ENCODE measurements around the gene PALD1. TPM values are rescaled to one million over a fixed set of nuclear protein-coding genes. Genes with fewer than 3 reads are reported as not detected.

PALD1 gene
- total and polyA plus RNA-seq, 8 donors, result 2.2 to 15.1 (median 3.9) TPM

DNA sequence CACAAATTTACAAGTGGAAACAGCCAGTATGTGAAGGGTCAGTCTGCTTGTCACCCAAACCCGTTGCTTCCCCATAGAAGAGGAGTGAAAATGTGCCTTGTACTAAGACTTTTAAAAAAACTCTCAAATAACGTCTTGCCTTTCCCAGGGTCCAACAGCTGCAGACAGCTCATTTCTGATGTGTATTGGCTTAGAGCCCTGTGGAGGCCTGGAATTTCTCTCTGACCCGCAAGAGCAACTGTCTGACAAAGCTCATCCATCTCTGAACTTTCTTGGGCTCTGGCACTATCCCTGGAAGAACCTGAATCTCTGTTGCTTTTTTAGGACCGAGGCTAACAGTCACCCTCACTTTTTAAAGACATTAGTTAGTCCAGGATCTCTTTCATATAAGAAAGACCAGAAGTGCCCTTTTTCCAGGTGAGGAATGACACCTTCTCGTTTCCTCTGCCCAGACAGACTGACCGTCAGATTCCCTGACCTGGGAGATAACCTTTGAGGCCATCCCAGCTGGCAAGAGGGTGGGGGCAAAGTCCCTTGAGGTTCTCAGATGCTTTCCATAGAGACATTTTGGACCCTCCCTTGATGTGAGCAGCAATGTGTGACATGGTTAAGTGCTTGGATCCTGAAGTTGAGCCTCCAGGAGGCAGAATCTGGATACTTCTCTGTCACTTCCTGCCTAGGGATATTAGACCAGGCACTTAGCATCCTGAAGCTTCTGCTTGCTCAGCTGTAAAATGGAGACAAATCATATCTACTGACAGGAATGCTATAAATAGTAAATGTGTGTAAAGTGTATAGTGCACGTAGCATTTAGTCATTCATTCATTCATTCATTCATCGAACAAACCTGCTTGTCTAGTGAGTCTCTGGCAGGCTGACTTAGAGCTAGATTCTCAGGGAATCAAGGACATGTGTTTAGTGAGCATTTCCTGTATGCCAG lies 32.6 kb upstream of the PALD1 start:
- ATAC-seq, result no peak
- no peak for TF ChIP-seq CTCF (IDR thresholded peaks at IDR 0.05)
- no peak for FAIRE-seq
- Histone ChIP-seq H3K27ac (no peak overlapping the region), H3K9me3 (no peaks in the 10 kb centered on the region), H3K4me1 (peaks cover 0 to 5% (median 0%) of the 10 kb centered on the region in 3 donors), H3K27me3 (peaks cover 0 to 7% (median 3%) of the 10 kb centered on the region in 4 donors), H3K4me3 (no peak overlapping the region), H3K36me3 (no peaks in the 10 kb centered on the region)
- intact Hi-C loops (cut with DNase I), result no loop called here
- DNase-seq, result no peak
- WGBS, 2 donors, result 44 to 47% methylated on average over 8 of the region's 8 CpGs

GRCh38 chr10:70448236-70448635 lies 30.3 kb upstream of the PALD1 start:
- Histone ChIP-seq H3K27ac (no peak overlapping the region), H3K36me3 (no peaks in the 10 kb centered on the region), H3K4me1 (no peaks in the 10 kb centered on the region), H3K4me3 (no peak overlapping the region), H3K27me3 (no peaks in the 10 kb centered on the region), H3K9me3 (no peaks in the 10 kb centered on the region)
- intact Hi-C loops (cut with DNase I), result no loop called here
- 75 to 76% methylated on average over 2 of the region's 2 CpGs for WGBS, 2 donors
- TF ChIP-seq CTCF (IDR thresholded peaks at IDR 0.05), result no peak
- ATAC-seq, result no peak
- FAIRE-seq, result no peak
- no peak for DNase-seq

- no peaks in the 10 kb centered on the region for H3K36me3 ChIP-seq
- WGBS, 2 donors, result 64 to 73% methylated on average over 6 of the region's 6 CpGs
- H3K27me3 ChIP-seq, result no peaks in the 10 kb centered on the region
- H3K27ac ChIP-seq, result no peak overlapping the region
- FAIRE-seq, result no peak
- no peak for TF ChIP-seq CTCF (IDR thresholded peaks at IDR 0.05)
- peaks cover 0 to 4% (median 3%) of the 10 kb centered on the region in 3 donors for H3K4me1 ChIP-seq
- ATAC-seq, result no peak
- intact Hi-C loops (cut with DNase I), result loop anchor here in 1 of 3 donors (10.0 kb wide), 1 partner anchor 300 kb away; no protein-coding TSS in a partner anchor
- no peak overlapping the region for H3K4me3 ChIP-seq
- H3K9me3 ChIP-seq, result no peaks in the 10 kb centered on the region
- no peak for DNase-seq
These were observed 23.3 kb upstream of the PALD1 start for GRCh38 chr10:70455213-70455630.

DNA sequence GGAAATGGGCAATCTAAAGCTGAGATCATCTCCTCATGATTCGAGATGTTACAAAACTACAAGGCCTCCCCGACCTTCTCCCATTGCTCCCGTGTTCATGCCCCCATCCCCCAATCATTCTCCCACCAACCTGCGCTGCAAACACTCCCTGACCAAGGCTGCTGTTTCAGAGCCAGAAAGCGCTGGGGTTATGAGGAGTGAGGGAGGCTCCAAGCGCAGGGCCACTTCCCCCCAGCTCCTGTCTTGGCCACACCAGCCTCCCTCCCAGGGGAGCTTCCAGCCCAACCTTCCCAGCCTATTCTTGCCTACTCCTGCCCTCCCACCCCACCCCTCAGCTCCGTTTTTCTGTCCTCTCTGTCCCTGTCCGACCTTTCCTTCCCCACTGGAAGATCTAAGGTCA lies 22.4 kb upstream of the PALD1 start:
- no peak for TF ChIP-seq CTCF (IDR thresholded peaks at IDR 0.05)
- no peak for FAIRE-seq

More for the DNA sequence above, 22.4 kb upstream of the PALD1 start:
- intact Hi-C loops (cut with DNase I), result loop anchor here in 1 of 3 donors (10.0 kb wide), 1 partner anchor 299 kb away; no protein-coding TSS in a partner anchor
- ATAC-seq (no peak), DNase-seq (no peak)
- Histone ChIP-seq H3K4me3 (no peak overlapping the region), H3K36me3 (no peaks in the 10 kb centered on the region), H3K9me3 (no peaks in the 10 kb centered on the region), H3K27me3 (no peaks in the 10 kb centered on the region), H3K4me1 (peaks cover 0 to 4% (median 3%) of the 10 kb centered on the region in 3 donors), H3K27ac (no peak overlapping the region)
- WGBS, 2 donors, result 67 to 69% methylated on average over 8 of the region's 8 CpGs
